Right lobe of liver (tissue), 4 donors: ENCODE measurements around the gene TECPR1.

Source experiments
- POLR2A ChIP-seq: fragments of 450-650 bp; IDR thresholded peaks from one replicate; pipeline ENCODE4 v1.6.1; 2017; ENCODE audit warnings: antibody characterized with exemption, mild to moderate bottlenecking
- TF ChIP-seq, protein P1 (sequence below), 4 donors: fragments of 200-600 bp in 3 of 4; fragments of 450-650 bp in 1 of 4; IDR thresholded peaks; one replicate each; pipeline versions ENCODE4 v1.5.1 to v1.8.0; 2016 to 2022; ENCODE audit warnings: antibody characterized with exemption in 4 of 4, mild to moderate bottlenecking in 2 of 4
- donor health status: DM: no; HTN: no; CAD: no.
- donor health status: DM: no; HTN: no; CAD: no.
- donor health status: DM: no; HTN: yes; CAD: no.

DNA sequence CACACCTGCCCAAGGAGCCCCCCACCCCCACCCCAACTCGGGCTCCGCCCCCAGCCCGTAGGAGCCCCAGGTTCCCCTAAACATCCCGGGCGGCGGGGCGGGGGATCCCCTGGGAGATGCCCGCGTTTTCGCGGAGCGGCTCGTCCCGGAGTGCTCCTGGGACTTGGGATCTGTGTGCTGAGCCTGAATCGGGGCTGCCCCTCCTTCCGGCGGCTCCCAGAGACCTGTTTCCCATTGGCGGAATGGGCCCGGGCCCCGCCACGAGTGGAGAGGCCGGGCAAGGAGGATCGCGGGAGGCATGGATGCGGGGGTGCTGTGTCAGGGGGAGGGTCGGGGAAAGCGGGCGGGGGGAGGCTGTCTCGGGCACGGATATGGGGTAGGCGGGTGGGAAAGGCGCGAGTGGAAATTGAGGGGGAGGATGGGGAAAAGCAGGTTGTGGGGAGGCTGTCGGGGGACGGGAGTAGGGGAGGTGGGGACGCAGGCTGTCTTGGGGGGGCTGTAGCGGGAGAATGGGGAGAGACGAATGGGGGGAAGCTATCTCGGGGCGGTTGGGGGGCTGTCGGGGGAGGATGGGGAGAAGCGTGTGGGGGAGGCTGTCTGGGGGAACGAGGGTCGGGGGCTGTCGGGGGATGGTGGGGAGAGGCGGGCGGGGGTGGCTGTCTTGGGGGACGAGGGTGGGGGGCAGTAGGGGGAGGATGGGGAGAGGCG, 41.4 kb downstream of the TECPR1 start:
- TF ChIP-seq, protein P1, sequence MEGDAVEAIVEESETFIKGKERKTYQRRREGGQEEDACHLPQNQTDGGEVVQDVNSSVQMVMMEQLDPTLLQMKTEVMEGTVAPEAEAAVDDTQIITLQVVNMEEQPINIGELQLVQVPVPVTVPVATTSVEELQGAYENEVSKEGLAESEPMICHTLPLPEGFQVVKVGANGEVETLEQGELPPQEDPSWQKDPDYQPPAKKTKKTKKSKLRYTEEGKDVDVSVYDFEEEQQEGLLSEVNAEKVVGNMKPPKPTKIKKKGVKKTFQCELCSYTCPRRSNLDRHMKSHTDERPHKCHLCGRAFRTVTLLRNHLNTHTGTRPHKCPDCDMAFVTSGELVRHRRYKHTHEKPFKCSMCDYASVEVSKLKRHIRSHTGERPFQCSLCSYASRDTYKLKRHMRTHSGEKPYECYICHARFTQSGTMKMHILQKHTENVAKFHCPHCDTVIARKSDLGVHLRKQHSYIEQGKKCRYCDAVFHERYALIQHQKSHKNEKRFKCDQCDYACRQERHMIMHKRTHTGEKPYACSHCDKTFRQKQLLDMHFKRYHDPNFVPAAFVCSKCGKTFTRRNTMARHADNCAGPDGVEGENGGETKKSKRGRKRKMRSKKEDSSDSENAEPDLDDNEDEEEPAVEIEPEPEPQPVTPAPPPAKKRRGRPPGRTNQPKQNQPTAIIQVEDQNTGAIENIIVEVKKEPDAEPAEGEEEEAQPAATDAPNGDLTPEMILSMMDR (IDR thresholded peaks at IDR 0.05): no peak
- no peak for TF ChIP-seq POLR2A
